Stimulated activated CD8-positive, alpha-beta memory T cell treated with anti-CD3 and anti-CD28 coated beads, Interleukin-12 subunit alpha, Interleukin-12 subunit beta, amount 100 ng/mL, for 24 hours (primary cell): Measurements from ENCODE around the gene NTHL1.

Experiments
- DNase-seq: peaks from one replicate; pipeline ENCODE4 v3.0.0-alpha.2; 2020; ENCODE audit errors: extremely low read depth

NTHL1 gene

GRCh38 chr16:2063861-2064260 is 16.2 kb upstream of the NTHL1 start:
- DNase-seq, result no peak

DNA sequence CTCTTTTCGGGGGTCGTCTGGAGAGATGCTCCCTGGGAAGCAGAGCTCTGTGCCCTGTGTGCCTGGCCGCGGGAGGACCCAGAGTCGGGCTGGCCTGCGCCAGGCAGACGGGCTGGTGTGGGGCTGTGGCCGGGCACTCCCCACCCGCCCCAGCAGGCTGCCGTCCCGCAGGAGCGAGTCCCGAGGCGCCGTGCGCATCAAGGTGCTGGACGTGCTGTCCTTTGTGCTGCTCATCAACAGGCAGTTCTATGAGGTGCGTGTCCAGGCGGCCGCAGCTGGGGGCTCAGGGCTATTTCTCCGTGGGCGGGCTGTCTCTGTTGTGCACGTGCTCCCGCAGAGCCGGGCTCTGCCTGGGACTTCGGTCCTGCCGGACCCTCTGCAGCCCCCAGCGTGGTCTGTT is 15.2 kb upstream of the NTHL1 start:
- DNase-seq, result no peak

GRCh38 chr16:2061526-2061925 is 13.9 kb upstream of the NTHL1 start:
- DNase-seq, result no peak

GRCh38 chr16:2061023-2061422 is 13.4 kb upstream of the NTHL1 start:
- no peak for DNase-seq

GRCh38 chr16:2060346-2060745 is 12.7 kb upstream of the NTHL1 start:
- no peak for DNase-seq

- no peak for DNase-seq
These were observed 11.2 kb upstream of the NTHL1 start for GRCh38 chr16:2058872-2059271.

GRCh38 chr16:2058420-2058819 is 10.8 kb upstream of the NTHL1 start:
- no peak for DNase-seq

- no peak for DNase-seq
These were observed 9.8 kb upstream of the NTHL1 start for GRCh38 chr16:2057438-2057837.

DNA sequence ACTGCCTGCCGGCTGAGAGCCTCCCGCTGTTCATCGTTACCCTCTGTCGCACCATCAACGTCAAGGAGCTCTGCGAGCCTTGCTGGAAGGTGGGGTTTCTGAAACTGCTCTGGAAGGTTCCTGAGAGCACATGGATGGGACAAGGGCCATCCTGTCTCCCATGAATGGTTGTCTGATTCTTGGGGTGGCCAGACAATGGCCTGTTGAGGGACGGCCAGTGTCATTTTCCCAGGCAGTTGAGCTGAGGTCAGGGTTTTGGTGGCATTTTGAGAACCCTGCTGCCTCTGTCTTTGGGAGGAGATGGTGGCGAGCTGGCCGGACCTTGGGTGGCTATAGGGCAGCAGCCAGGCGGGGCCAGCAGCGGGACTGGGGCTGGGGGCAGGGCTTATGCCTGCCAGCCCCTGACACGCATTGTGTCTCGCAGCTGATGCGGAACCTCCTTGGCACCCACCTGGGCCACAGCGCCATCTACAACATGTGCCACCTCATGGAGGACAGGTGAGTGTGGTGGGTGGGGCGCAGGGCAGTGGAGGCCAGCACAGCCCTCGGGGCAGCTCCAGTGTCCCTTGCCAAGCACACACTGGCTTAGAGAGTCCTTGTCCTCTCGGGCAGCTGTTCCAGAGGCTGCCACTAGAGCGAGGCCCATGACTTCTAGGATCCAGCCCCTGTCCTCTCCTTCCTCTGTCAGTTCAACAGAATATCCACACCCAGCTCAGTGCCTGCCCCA is 9.2 kb upstream of the NTHL1 start:
- DNase-seq, result no peak

GRCh38 chr16:2056077-2056476 is 8.4 kb upstream of the NTHL1 start:
- DNase-seq, result no peak

DNA sequence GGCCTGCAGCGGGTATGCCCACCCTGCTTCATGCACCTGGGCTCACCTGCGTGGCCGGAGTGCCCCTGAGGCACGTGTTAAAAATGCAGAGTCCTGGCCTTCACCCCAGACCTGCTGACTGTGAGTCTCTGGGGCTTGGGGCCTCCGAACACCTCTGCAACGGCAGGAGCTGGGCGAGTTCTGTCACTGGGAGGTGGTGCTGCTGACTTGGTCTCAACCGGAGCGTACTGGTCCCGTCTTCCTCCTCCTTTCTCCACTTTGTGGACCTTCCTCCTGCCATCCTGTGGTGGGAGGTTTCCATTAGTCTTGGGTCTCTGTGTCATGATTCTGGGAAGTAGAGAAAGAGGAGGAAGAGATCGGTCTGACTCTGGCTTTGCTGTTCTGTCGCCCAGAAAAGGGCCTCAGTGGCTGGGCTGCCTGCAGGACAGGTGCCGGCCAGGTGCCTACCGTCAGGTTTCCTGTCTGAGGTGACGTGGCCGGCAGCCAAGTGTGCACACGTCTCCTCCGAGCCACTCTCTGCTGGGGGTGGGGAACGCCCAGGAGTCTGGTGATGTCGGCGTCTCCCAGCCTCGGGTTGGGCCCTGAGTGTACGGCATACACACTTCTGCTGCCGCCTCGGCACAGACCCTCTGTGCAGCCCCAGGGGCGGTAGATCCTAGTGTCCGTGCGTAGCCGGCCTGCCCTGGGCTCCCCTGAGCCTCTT is 7.1 kb upstream of the NTHL1 start:
- DNase-seq, result no peak

DNA sequence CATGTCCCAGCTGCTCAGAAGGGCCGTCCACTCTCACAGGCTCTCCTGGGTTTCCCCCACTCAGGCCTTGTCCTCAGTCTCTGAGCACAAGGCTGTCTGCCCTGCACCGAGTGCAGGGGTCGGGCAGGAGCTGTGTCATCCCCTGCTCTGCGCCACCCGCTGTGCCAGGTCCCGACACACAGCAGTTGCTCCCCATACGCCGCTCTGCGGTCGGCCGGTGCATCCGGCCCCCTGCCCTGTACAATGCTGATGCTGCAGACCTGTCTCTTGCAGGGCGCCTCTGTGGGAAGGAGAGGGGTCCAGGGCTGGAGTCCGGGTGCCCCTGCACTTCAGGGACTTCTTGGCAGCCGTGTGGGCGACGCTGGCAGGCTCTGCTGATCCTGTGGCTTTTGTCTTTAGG is 6.3 kb upstream of the NTHL1 start:
- no peak for DNase-seq

DNA sequence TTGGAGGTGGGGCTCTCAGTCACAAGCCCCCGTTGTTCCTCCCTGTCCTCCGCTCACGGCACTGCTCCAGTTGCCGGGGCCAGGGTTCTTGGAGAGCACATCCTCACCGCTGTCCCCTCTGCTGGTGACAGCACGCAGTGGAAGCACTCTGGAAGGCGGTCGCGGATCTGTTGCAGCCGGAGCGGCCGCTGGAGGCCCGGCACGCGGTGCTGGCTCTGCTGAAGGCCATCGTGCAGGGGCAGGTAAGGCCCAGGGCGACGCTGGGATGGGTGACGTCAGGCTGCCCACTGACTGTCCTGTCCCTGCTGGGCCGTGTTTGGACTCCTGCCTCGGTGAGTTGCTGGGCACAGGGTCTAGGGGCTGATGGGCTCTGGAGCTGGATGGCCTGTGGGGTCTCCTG is 5.6 kb upstream of the NTHL1 start:
- no peak for DNase-seq

GRCh38 chr16:2048116-2048543 is 496 bp upstream of the NTHL1 start:
- no peak for DNase-seq

DNA sequence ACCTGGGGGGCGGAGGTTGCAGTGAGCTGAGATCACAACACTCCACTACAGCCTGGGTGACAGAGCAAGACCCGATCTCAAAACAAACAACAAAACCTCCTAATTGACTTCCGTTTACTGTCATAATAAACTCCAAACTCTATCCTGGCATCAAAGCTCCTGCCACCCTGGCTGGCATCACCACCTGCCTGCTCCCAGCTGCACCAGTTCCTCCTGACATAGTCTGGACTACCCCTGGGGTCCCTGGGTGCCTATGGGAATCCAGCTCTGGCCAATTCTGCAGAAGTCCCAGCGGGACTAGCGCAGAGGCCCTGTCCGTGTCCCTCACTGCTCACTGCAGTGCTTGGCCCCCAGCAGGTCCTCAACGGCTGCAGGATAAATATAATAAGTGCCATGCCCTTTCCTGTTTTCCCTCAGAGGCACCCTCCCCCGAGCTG is 723 bp downstream of the NTHL1 start:
- no peak for DNase-seq

DNA sequence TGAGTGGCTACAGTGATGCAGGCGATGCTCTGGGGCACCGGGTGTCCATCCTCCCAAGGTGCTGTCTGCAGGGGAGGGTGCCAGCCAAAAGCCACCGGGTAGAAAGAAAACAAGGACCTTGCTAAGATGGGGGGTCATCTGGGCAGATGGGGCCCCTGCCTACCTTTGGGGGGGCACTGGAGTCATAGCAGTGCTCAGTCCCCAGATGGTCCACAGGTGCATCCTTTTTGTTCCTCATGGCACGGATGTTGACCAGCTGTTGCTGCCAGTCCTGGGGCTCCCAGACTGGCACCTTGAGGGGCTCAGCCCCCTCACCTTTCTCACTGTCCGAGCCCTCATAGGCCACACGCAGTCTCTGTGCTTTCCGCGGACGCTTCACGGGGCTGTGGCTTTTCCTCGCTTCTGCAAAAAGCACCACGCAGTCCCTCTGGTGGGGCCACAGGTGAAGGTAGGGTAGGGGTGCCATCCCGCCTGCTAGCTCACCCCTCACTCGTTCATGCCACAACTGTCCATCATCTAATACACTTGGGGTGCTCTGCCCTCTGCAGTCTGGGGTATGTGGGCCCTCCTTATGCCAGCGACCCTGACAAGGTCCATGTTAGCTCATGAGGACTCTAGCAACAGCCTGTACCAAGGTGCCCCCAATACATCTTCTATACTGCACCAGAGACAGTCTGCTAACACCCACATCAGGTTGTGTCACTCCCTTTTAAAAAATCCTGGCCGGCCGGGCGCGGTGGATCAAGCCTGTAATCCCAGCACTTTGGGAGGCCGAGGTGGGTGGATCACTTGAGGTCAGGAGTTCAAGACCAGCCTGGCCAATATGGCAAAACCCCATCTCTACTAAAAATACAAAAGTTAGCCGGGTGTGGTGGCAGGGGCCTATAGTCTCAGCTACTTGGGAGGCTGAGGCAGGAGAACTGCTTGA is 1.4 kb downstream of the NTHL1 start:
- no peak for DNase-seq

DNA sequence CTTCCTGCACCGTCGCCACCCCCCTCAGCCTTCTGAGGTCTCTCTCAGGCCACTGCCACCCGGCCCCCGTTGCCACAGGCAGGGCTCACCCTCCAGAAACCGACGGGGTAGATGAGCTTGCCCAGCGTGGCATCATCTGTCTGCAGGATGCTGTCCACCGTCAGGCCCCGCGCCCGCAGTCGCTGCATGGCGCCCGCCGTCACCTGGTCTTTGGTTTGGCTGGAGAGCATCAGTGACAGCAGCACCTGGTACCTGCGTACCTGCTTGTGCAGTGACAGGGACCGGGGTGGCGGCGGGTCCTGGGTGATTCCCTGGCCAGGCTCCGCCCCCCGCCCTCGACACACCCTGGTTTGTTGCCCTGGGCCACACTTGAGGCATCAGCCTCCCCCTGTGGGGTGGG is 3.1 kb downstream of the NTHL1 start:
- DNase-seq, result no peak

GRCh38 chr16:2043667-2044451 is 3.8 kb downstream of the NTHL1 start:
- no peak for DNase-seq

- DNase-seq, result no peak
These were observed 4.5 kb downstream of the NTHL1 start for GRCh38 chr16:2042986-2043666.

GRCh38 chr16:2042171-2042985 is 5.3 kb downstream of the NTHL1 start:
- no peak for DNase-seq
